SU-DHL-6 (cell line): ENCODE measurements around the gene LHPP.

ENCODE experiments used
- EZH2phosphoT487 ChIP-seq: fragments of 200-600 bp; sonication (generic), shearing (Covaris generic); conservative IDR thresholded peaks from 2 replicates; pipeline ENCODE4 v1.6.1; 2018; ENCODE audit warnings: mild to moderate bottlenecking, antibody characterized with exemption, low read length, moderate library complexity, mixed read lengths
- TF ChIP-seq, protein P1 (sequence below): fragments of 200-600 bp; sonication (generic); IDR thresholded peaks from one replicate; pipeline ENCODE4 v1.5.1; 2017; ENCODE audit warnings: antibody characterized with exemption, mild to moderate bottlenecking, low read length, moderate library complexity; ENCODE audit not compliant: insufficient read depth, poor library complexity, severe bottlenecking

DNA sequence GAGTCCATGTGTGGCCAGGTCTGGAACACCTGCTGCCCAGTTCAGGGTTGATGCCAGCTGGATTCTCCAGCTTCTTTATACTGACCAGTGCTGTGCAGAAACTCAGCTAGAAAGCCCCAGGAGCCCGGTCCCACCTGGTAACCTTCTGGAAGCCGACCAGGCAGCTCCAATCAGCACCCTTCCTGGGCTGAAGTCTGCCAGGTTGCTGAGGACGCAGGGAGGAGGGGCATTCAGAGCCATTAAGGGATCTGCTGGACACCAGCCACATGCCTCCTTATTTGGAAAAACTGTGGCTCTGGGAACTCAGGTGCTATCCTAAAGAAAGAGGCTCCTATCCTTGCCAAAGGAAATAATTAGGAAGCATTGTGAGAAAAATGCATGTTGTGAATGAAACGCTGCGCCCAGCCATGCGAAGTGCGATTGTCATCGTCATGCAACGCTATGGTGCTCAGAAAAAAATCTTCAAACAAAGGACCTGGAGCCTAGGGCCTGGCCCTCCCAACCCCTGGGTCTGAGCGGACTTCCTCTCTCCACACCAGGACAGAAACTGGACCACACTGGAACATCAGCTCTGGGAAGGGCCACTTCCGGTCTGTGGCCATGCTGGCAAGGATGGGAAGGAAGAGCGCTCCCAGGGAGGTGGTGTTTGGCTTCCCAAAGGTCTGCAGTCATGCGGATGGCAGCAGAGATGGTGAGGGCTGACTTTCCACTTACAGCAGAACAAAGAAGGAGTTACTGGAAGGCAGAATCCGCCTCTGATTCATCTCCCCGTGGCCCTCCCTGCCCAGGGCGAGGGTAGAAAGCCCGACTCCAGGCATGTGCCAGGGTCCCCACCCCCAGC lies 192.4 kb downstream of the LHPP start:
- TF ChIP-seq, protein P1, sequence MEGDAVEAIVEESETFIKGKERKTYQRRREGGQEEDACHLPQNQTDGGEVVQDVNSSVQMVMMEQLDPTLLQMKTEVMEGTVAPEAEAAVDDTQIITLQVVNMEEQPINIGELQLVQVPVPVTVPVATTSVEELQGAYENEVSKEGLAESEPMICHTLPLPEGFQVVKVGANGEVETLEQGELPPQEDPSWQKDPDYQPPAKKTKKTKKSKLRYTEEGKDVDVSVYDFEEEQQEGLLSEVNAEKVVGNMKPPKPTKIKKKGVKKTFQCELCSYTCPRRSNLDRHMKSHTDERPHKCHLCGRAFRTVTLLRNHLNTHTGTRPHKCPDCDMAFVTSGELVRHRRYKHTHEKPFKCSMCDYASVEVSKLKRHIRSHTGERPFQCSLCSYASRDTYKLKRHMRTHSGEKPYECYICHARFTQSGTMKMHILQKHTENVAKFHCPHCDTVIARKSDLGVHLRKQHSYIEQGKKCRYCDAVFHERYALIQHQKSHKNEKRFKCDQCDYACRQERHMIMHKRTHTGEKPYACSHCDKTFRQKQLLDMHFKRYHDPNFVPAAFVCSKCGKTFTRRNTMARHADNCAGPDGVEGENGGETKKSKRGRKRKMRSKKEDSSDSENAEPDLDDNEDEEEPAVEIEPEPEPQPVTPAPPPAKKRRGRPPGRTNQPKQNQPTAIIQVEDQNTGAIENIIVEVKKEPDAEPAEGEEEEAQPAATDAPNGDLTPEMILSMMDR, result no peak
- TF ChIP-seq EZH2phosphoT487, result no peak
